Caco-2 (cell line): ENCODE data around the gene R3HCC1L. TPM values are rescaled to one million over a fixed set of nuclear protein-coding genes. Genes with fewer than 3 reads are reported as not detected.

Source experiments
- BruUV-seq: library from RNA; stranded (reverse); fragments of 400-500 nt; replicated peaks from 2 replicates; lab custom pipeline; 2021; lab: Mats Ljungman, UMichigan
- CTCF ChIA-PET: fragments of 300-600 bp; sonication (Branson Sonifier 250); formaldehyde crosslinking; loops from one replicate; lab custom pipeline; 2022; ENCODE audit warnings: antibody characterized with exemption; lab: Charles Lee
- POLR2A ChIA-PET: fragments of 300-600 bp; sonication (Branson Sonifier 250); formaldehyde crosslinking; loops from one replicate; lab custom pipeline; 2022; ENCODE audit warnings: antibody characterized with exemption; lab: Charles Lee
- DNase-seq, 2 experiments: peaks; one replicate each; pipeline versions ENCODE4 v3.0.0 to v3.0.0-alpha.2; 2020 to 2022
- H3K27me3 ChIP-seq: replicated peaks from 2 replicates; pipeline ENCODE4 v1.6.0; 2011; ENCODE audit warnings: low read length; ENCODE audit not compliant: control insufficient read depth, insufficient read depth
- H3K36me3 ChIP-seq: 2 replicates; pipeline ENCODE4 v1.5.1; 2011; ENCODE audit warnings: low read length; ENCODE audit not compliant: control insufficient read depth, insufficient read depth
- H3K4me1 ChIP-seq: fragments of 250-450 bp; sonication (Bioruptor Pico); 2 replicates; pipeline ENCODE4 v1.5.1; 2020; ENCODE audit warnings: mild to moderate bottlenecking
- H3K4me3 ChIP-seq: 2 replicates; pipeline ENCODE4 v1.5.1; 2011; ENCODE audit warnings: low read depth, mild to moderate bottlenecking, control low read depth, low read length
- H3K9me3 ChIP-seq: fragments of 250-450 bp; sonication (Bioruptor Pico); 2 replicates; pipeline ENCODE4 v1.5.1; 2020; ENCODE audit warnings: mild to moderate bottlenecking, moderate library complexity
- H3K27ac Mint-ChIP-seq: one replicate; pipeline ENCODE4 v1.8.0; 2022; ENCODE audit warnings: mixed read lengths; ENCODE audit not compliant: unreplicated experiment
- H3K27me3 Mint-ChIP-seq: one replicate; pipeline ENCODE4 v1.8.0; 2022; ENCODE audit warnings: mixed read lengths; ENCODE audit not compliant: insufficient read depth, unreplicated experiment
- H3K36me3 Mint-ChIP-seq: one replicate; pipeline ENCODE4 v1.8.0; 2022; ENCODE audit warnings: mild to moderate bottlenecking, mixed read lengths; ENCODE audit not compliant: insufficient read depth, unreplicated experiment
- H3K4me1 Mint-ChIP-seq: one replicate; pipeline ENCODE4 v1.8.0; 2022; ENCODE audit warnings: low read depth, mixed read lengths; ENCODE audit not compliant: unreplicated experiment
- H3K4me3 Mint-ChIP-seq: one replicate; pipeline ENCODE4 v1.8.0; 2022; ENCODE audit warnings: mild to moderate bottlenecking, moderate library complexity, mixed read lengths; ENCODE audit not compliant: unreplicated experiment
- H3K9me3 Mint-ChIP-seq: one replicate; pipeline ENCODE4 v1.8.0; 2022; ENCODE audit warnings: mixed read lengths; ENCODE audit not compliant: unreplicated experiment
- CTCF ChIP-seq, 2 experiments: fragments of 200-600 bp in 1 of 2; IDR thresholded peaks; 1 replicate in 1 of 2; 2 replicates in 1 of 2; pipeline versions ENCODE4 v1.5.1 to v1.8.0; 2011 to 2022; ENCODE audit warnings: antibody characterized with exemption in 1 of 2, control low read depth in 1 of 2, inconsistent platforms in 1 of 2, low read depth in 1 of 2, low read length in 1 of 2, mild to moderate bottlenecking in 1 of 2, moderate library complexity in 1 of 2; ENCODE audit not compliant: insufficient read depth in 1 of 2, severe bottlenecking in 1 of 2, unreplicated experiment in 1 of 2
- intact Hi-C: fragments of 100-400 bp; cut with micrococcal nuclease; formaldehyde crosslinking; loops from one replicate; pipeline ENCODE4 v1.10.0; 2022; ENCODE audit not compliant: unreplicated experiment
- total RNA-seq: library from RNA; stranded (reverse); gene quantifications from 2 replicates; pipeline ENCODE4 v1.2.3, GENCODE V29; 2022

R3HCC1L gene
- total RNA-seq, 1 experiment from 2014 or later, result 16.5 TPM

- no peak for DNase-seq
- H3K36me3 ChIP-seq, result no peaks in the 10 kb centered on the region
- BruUV-seq, result no TSS peak
- Mint-ChIP-seq H3K36me3 (no peaks in the 10 kb centered on the region), H3K27ac (no peak overlapping the region), H3K4me1 (no peaks in the 10 kb centered on the region), H3K27me3 (peaks cover 29% of the 10 kb centered on the region), H3K4me3 (no peak overlapping the region), H3K9me3 (no peaks in the 10 kb centered on the region)
- H3K4me1 ChIP-seq, result no peaks in the 10 kb centered on the region
- TF ChIP-seq CTCF (IDR thresholded peaks at IDR 0.05; ENCODE audit: insufficient read depth in 1 of 2, low read depth in 1 of 2, low read length in 1 of 2, severe bottlenecking in 1 of 2, unreplicated experiment in 1 of 2), result no peak
- ChIA-PET POLR2A (no interaction called here), CTCF (no interaction called here)
- no peaks in the 10 kb centered on the region for H3K27me3 ChIP-seq
- intact Hi-C loops, result no loop called here
- H3K9me3 ChIP-seq, result no peaks in the 10 kb centered on the region
- H3K4me3 ChIP-seq, result no peak overlapping the region
Measured at GRCh38 chr10:98096316-98096715, 38.1 kb upstream of the R3HCC1L start.

DNA sequence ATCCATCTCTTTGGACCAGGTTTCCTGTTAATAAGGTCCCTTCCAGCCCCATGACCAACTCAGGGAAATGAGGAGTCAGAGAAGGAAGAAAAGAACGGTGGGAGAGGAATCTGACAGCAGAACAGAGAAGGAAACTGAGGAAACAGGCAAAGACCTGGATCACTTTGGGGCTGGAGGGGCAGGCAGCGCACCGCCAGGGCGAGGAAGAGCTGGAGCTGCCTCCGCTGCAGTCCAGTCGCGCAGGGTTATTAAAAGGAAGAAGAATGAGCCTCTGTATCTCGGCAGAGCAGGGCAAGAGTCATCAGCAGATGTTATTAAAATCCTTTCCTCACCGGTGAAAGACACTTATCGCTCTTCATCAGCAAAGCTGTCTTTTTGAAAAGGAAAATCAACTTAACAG is 37.7 kb upstream of the R3HCC1L start:
- Mint-ChIP-seq H3K9me3 (no peaks in the 10 kb centered on the region), H3K36me3 (no peaks in the 10 kb centered on the region), H3K4me3 (no peak overlapping the region), H3K4me1 (no peaks in the 10 kb centered on the region), H3K27me3 (peaks cover 29% of the 10 kb centered on the region), H3K27ac (no peak overlapping the region)
- no peak for TF ChIP-seq CTCF (IDR thresholded peaks at IDR 0.05; ENCODE audit: insufficient read depth in 1 of 2, low read depth in 1 of 2, low read length in 1 of 2, severe bottlenecking in 1 of 2, unreplicated experiment in 1 of 2)
- Histone ChIP-seq H3K36me3 (no peaks in the 10 kb centered on the region), H3K27me3 (no peaks in the 10 kb centered on the region), H3K4me1 (no peaks in the 10 kb centered on the region), H3K9me3 (no peaks in the 10 kb centered on the region), H3K4me3 (no peak overlapping the region)
- no TSS peak for BruUV-seq
- intact Hi-C loops, result no loop called here
- ChIA-PET CTCF (no interaction called here), POLR2A (no interaction called here)
- DNase-seq, result no peak

- DNase-seq, result no peak
- CTCF ChIA-PET, result no interaction called here
- Mint-ChIP-seq H3K27ac (no peak overlapping the region), H3K9me3 (no peaks in the 10 kb centered on the region), H3K4me3 (no peak overlapping the region), H3K36me3 (no peaks in the 10 kb centered on the region), H3K4me1 (no peaks in the 10 kb centered on the region), H3K27me3 (peaks cover 29% of the 10 kb centered on the region)
- BruUV-seq, result no TSS peak
- TF ChIP-seq CTCF (IDR thresholded peaks at IDR 0.05; ENCODE audit: insufficient read depth in 1 of 2, low read depth in 1 of 2, low read length in 1 of 2, severe bottlenecking in 1 of 2, unreplicated experiment in 1 of 2), result no peak
- H3K27me3 ChIP-seq, result no peaks in the 10 kb centered on the region
- no peak overlapping the region for H3K4me3 ChIP-seq
- no peaks in the 10 kb centered on the region for H3K4me1 ChIP-seq
- no peaks in the 10 kb centered on the region for H3K9me3 ChIP-seq
- POLR2A ChIA-PET, result no interaction called here
- no peaks in the 10 kb centered on the region for H3K36me3 ChIP-seq
- intact Hi-C loops, result no loop called here
Measured at GRCh38 chr10:98097175-98097574, 37.3 kb upstream of the R3HCC1L start.
